GM12878 (cell line): ENCODE results near the gene FMN2. TPM values are rescaled to one million over a fixed set of nuclear protein-coding genes. Genes with fewer than 3 reads are reported as not detected.

Experiments used
- ATAC-seq: fragments of 200-7000 bp; cut with Tn5 transposase; 3 replicates; pipeline ENCODE4 v1.9.1; 2020; ENCODE audit warnings: mild to moderate bottlenecking, moderate library complexity
- BruUV-seq: library from RNA; stranded (reverse); fragments of 400-500 nt; replicated peaks from 2 replicates; lab custom pipeline; 2021; lab: Mats Ljungman, UMichigan
- CTCF ChIA-PET: fragments of 300-600 bp; sonication (Branson Sonifier 250); formaldehyde crosslinking; extraction: SDS; loops from one replicate; lab custom pipeline; 2021; ENCODE audit warnings: inconsistent platforms; lab: Yijun Ruan, JAX
- POLR2A ChIA-PET: fragments of 350-600 bp; formaldehyde crosslinking; extraction: SDS; loops from one replicate; lab custom pipeline; 2021; ENCODE audit warnings: inconsistent platforms; lab: Charles Lee
- RAD21 ChIA-PET: fragments of 300-600 bp; sonication (Branson Sonifier 250); formaldehyde crosslinking; loops from one replicate; lab custom pipeline; 2023; ENCODE audit warnings: antibody characterized with exemption; ENCODE audit not compliant: unreplicated experiment; lab: Charles Lee
- SMC1A ChIA-PET: fragments of 300-600 bp; sonication (Branson Sonifier 250); formaldehyde crosslinking; loops from one replicate; lab custom pipeline; 2023; ENCODE audit not compliant: unreplicated experiment, uncharacterized antibody; lab: Charles Lee
- DNase-seq: peaks from one replicate; pipeline ENCODE4 v3.0.0-alpha.2; 2011; ENCODE audit warnings: low read depth, low spot score
- FAIRE-seq: peaks from 3 replicates; lab custom pipeline; 2011; peaks lifted over from hg19 to GRCh38; lab: Jason Lieb, UNC
- H2AFZ ChIP-seq: 2 replicates; pipeline ENCODE4 v1.6.0; 2011; ENCODE audit warnings: low read depth, low read length, control low read depth; ENCODE audit not compliant: control insufficient read depth
- H3K27ac ChIP-seq: 2 replicates; pipeline ENCODE4 v1.5.1; 2011; ENCODE audit warnings: control low read depth; ENCODE audit not compliant: control insufficient read depth, insufficient read depth
- H3K27me3 ChIP-seq, 2 experiments: replicated peaks in 1 of 2; 2 replicates each; pipeline versions ENCODE4 v1.6.0 to v1.6.1; 2011; ENCODE audit warnings: low read length in 1 of 2; ENCODE audit not compliant: control insufficient read depth in 2 of 2, insufficient read depth in 2 of 2
- H3K36me3 ChIP-seq, 2 experiments: 2 replicates each; pipeline ENCODE4 v1.5.1; 2011; ENCODE audit warnings: low read length in 1 of 2; ENCODE audit not compliant: control insufficient read depth in 2 of 2, insufficient read depth in 2 of 2
- H3K4me1 ChIP-seq: 2 replicates; pipeline ENCODE4 v1.6.1; 2011; ENCODE audit warnings: mild to moderate bottlenecking, low read length, moderate library complexity, mixed read lengths; ENCODE audit not compliant: control insufficient read depth, insufficient read depth
- H3K4me2 ChIP-seq: 2 replicates; pipeline ENCODE4 v1.6.0; 2011; ENCODE audit warnings: control low read depth; ENCODE audit not compliant: control insufficient read depth, insufficient read depth
- H3K4me3 ChIP-seq: fragments of 200-600 bp; sonication (generic); 2 replicates; pipeline ENCODE4 v1.5.1; 2016
- H3K79me2 ChIP-seq: 2 replicates; pipeline ENCODE4 v1.6.0; 2011; ENCODE audit warnings: low read length; ENCODE audit not compliant: control insufficient read depth, insufficient read depth
- H3K9ac ChIP-seq: 2 replicates; pipeline ENCODE4 v1.8.0; 2011; ENCODE audit warnings: low read length, control low read depth, mixed read lengths; ENCODE audit not compliant: control insufficient read depth, insufficient read depth
- H3K9me3 ChIP-seq: replicated peaks from 3 replicates; pipeline ENCODE4 v1.5.1; 2011; ENCODE audit warnings: mild to moderate bottlenecking, low read length; ENCODE audit not compliant: control insufficient read depth, insufficient read depth
- H4K20me1 ChIP-seq: 2 replicates; pipeline ENCODE4 v1.6.0; 2011; ENCODE audit not compliant: control insufficient read depth, insufficient read depth
- ASH2L ChIP-seq: fragments of 300-600, 200-600 bp; sonication (generic); IDR thresholded peaks from 2 replicates; pipeline ENCODE4 v1.6.1; 2017; ENCODE audit warnings: low read depth, mild to moderate bottlenecking, borderline replicate concordance
- BACH1 ChIP-seq: fragments of 450-650 bp; IDR thresholded peaks from 2 replicates; pipeline ENCODE4 v1.6.1; 2017; ENCODE audit warnings: mild to moderate bottlenecking, borderline replicate concordance
- CHD2 ChIP-seq: IDR thresholded peaks from 2 replicates; pipeline ENCODE4 v1.6.1; 2011; ENCODE audit warnings: low read depth, low read length, improper control_type of control experiment, borderline replicate concordance
- GABPA ChIP-seq: IDR thresholded peaks from 2 replicates; pipeline ENCODE4 v1.6.1; 2014; ENCODE audit warnings: antibody characterized with exemption, low read depth, mild to moderate bottlenecking, inconsistent platforms
- HDGF ChIP-seq: fragments of 450-650 bp; IDR thresholded peaks from 2 replicates; pipeline ENCODE4 v1.6.1; 2016; ENCODE audit warnings: antibody characterized with exemption
- KLF5 ChIP-seq: fragments of 450-650 bp; IDR thresholded peaks from 2 replicates; pipeline ENCODE4 v1.6.1; 2014; ENCODE audit warnings: mild to moderate bottlenecking; ENCODE audit not compliant: partially characterized antibody
- MTA2 ChIP-seq: fragments of 450-650 bp; IDR thresholded peaks from 2 replicates; pipeline ENCODE4 v1.6.1; 2016; ENCODE audit warnings: low read depth, mild to moderate bottlenecking, moderate library complexity
- MXI1 ChIP-seq: fragments of 150-350 bp; IDR thresholded peaks from 2 replicates; pipeline ENCODE4 v1.6.1; 2011; ENCODE audit warnings: low read depth, mild to moderate bottlenecking, inconsistent platforms, low read length, improper control_type of control experiment
- NFYA ChIP-seq: IDR thresholded peaks from 2 replicates; pipeline ENCODE4 v1.6.1; 2011; ENCODE audit warnings: low read depth, mild to moderate bottlenecking, low read length, improper control_type of control experiment, borderline replicate concordance
- NR2C2 ChIP-seq: IDR thresholded peaks from 2 replicates; pipeline ENCODE4 v1.6.1; 2011; ENCODE audit warnings: borderline replicate concordance, low read depth; ENCODE audit not compliant: control insufficient read depth, insufficient read length
- POLR2AphosphoS5 ChIP-seq: IDR thresholded peaks from 2 replicates; pipeline ENCODE4 v1.6.1; 2011; ENCODE audit warnings: mild to moderate bottlenecking, low read length, inconsistent platforms
- SIX5 ChIP-seq: IDR thresholded peaks from 2 replicates; pipeline ENCODE4 v1.6.1; 2011; ENCODE audit warnings: mild to moderate bottlenecking, low read depth, low read length, moderate library complexity; ENCODE audit not compliant: severe bottlenecking
- SRF ChIP-seq, 2 experiments: IDR thresholded peaks; 2 replicates each; pipeline ENCODE4 v1.6.1; 2011; ENCODE audit warnings: low read depth in 2 of 2, low read length in 2 of 2, mild to moderate bottlenecking in 1 of 2, moderate library complexity in 1 of 2
- STAT1 ChIP-seq: fragments of 450-650 bp; conservative IDR thresholded peaks from 2 replicates; pipeline ENCODE4 v1.6.1; 2014; ENCODE audit warnings: antibody characterized with exemption, mild to moderate bottlenecking
- YBX1 ChIP-seq: fragments of 450-650 bp; IDR thresholded peaks from 2 replicates; pipeline ENCODE4 v1.6.1; 2016; ENCODE audit warnings: antibody characterized with exemption
- ZNF622 ChIP-seq: fragments of 450-650 bp; IDR thresholded peaks from 2 replicates; pipeline ENCODE4 v1.6.1; 2017; ENCODE audit warnings: mild to moderate bottlenecking, inconsistent platforms
- WGBS: methylation state at CpG from one replicate; pipeline ENCODE4 v1.1.6; 2016; ENCODE audit warnings: low lambda C conversion rate; ENCODE audit not compliant: insufficient replicate concordance, insufficient coverage; ENCODE audit errors: missing lambda C conversion rate; 5-methylcytosine and 5-hydroxymethylcytosine counted together
- in situ Hi-C: fragments of 300-500 bp; cut with MboI; formaldehyde crosslinking; loops from 9 replicates; pipeline ENCODE4 v1.14.3; 2018; ENCODE audit warnings: mixed read lengths
- intact Hi-C: fragments of 100-400 bp; cut with micrococcal nuclease; formaldehyde crosslinking; loops from one replicate; pipeline ENCODE4 v1.14.2; 2022; ENCODE audit not compliant: unreplicated experiment
- polyA plus RNA-seq, 11 experiments: library from polyadenylated mRNA; depleted of rRNA in 4 of 11; unstranded in 6 of 11; stranded (reverse) in 5 of 11; fragments of >200 nt; fragmentation: Nextera tagmentation in 4 of 11; fragmentation: Illumina TruSeq in 1 of 11; extraction: Ambion mirVana in 4 of 11; extraction: Trizol in 1 of 11; gene quantifications; 1 replicate in 1 of 11; 2 replicates in 10 of 11; pipeline versions ENCODE4 v1.2.1 to v1.2.3, GENCODE V29; 2011 to 2016; ENCODE audit warnings: inconsistent platforms in 2 of 11, missing spikeins in 2 of 11, low read depth in 1 of 11
- total RNA-seq, 4 experiments: library from RNA; depleted of rRNA in 3 of 4; stranded (reverse); fragments of >200 nt in 3 of 4; fragmentation: Illumina TruSeq in 1 of 4; extraction: Trizol in 1 of 4; gene quantifications; 2 replicates each; pipeline versions ENCODE4 v1.2.1 to v1.2.3, GENCODE V29; 2013 to 2021

FMN2 gene
- total and polyA plus RNA-seq, 10 of the 15 experiments (the other 5 are each of a cell fraction or from before 2014, with no cell fraction given): 0.60 TPM; not detected in 9

DNA sequence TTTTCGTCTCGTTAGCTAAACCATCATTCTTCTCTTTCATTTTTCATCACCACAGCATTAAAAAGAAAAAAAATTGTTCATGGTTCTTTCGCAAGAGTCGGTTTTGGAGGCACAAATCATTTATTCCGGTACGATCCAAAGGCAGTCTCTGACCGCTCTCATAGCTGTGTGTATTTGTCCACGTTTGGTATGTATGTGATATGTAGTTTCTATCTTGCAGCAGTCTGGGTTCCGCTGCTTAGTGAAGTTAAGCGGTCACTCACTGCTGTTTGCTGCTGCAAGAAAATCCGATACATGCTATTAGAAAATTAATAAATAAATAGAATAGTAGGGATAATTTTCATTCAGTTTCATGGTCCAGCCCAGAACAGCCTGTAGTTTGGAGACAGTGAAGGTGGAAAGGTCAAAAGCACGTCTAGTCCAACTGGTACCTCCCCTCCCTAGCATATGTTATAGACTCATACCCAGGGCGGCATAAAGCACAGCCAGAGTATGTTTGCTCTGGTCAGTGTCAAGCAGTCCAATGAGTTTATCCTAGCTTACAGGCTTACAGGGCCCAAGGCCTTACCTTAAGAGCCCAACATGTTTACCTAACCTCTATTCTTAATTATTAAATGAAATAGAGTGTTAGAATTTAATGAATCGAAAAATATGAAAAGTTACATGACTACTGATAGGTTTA lies 2.5 kb downstream of the FMN2 start:
- RAD21 ChIA-PET: no interaction called here
- no peak for TF ChIP-seq GABPA
- no peak for TF ChIP-seq POLR2AphosphoS5
- POLR2A ChIA-PET: interaction anchor here (0.5 kb wide), 1 partner anchor 43 kb away, joined by 8 read pairs; no protein-coding TSS in a partner anchor
- FAIRE-seq: no peak
- 54% methylated on average over 14 of the region's 14 CpGs for WGBS
- H3K4me1 ChIP-seq: no peaks in the 10 kb centered on the region
- no peaks in the 10 kb centered on the region; a peak in 1 of 4 replicates for H3K27me3 ChIP-seq
- no peaks in the 10 kb centered on the region for H4K20me1 ChIP-seq
- no peak overlapping the region for H3K27ac ChIP-seq
- H3K9me3 ChIP-seq: no peaks in the 10 kb centered on the region
- no peak overlapping the region for H3K4me2 ChIP-seq
- no peak overlapping the region for H3K9ac ChIP-seq
- H3K79me2 ChIP-seq: no peaks in the 10 kb centered on the region
- intact Hi-C loops (no loop called here), in situ Hi-C loops (no loop called here)
- BruUV-seq: no TSS peak
- ATAC-seq: no peak
- H3K4me3 ChIP-seq: no peak overlapping the region
- H2AFZ ChIP-seq: no peak overlapping the region
- DNase-seq: no peak
- CTCF ChIA-PET: no interaction called here
- no peaks in the 10 kb centered on the region for H3K36me3 ChIP-seq
- SMC1A ChIA-PET: no interaction called here

DNA sequence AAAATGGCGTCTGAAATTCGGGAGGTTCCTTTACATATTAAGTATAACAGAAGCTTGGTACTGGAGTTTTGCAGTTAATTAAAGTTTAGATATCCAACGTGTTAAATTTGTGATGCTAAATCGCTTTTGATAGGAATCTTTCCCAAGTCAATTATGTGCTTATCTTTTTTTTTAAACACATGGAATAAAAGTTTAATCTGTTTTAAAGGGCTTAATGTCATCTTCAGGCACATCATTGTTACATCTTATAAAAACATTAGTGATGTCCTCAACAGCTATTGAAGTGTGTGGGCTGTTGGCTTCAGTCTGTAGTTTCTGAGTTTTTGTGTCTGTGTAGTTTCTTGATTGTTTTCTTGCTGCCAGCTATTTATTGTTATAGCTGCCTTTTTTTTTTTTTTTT lies 5.3 kb downstream of the FMN2 start:
- Histone ChIP-seq H3K27ac (no peak overlapping the region), H3K79me2 (no peaks in the 10 kb centered on the region), H4K20me1 (no peaks in the 10 kb centered on the region), H3K27me3 (no peaks in the 10 kb centered on the region; a peak in 1 of 4 replicates), H3K9me3 (no peaks in the 10 kb centered on the region), H3K4me3 (no peak overlapping the region), H3K9ac (no peak overlapping the region), H3K4me2 (no peak overlapping the region), H3K4me1 (no peaks in the 10 kb centered on the region), H2AFZ (no peak overlapping the region), H3K36me3 (no peaks in the 10 kb centered on the region)
- WGBS: 18% methylated on average over 4 of the region's 4 CpGs
- in situ Hi-C loops (no loop called here), intact Hi-C loops (no loop called here)
- ChIA-PET RAD21 (no interaction called here), SMC1A (no interaction called here), POLR2A (no interaction called here), CTCF (no interaction called here)
- ATAC-seq (no peak), DNase-seq (no peak), FAIRE-seq (no peak)
- no TSS peak for BruUV-seq
- no peak for TF ChIP-seq YBX1
- no peak for TF ChIP-seq ZNF622
- no peak for TF ChIP-seq MTA2
- no peak for TF ChIP-seq BACH1
- no peak for TF ChIP-seq STAT1
- TF ChIP-seq KLF5: no peak
- TF ChIP-seq MXI1: no peak
- TF ChIP-seq SIX5: no peak
- no peak for TF ChIP-seq NFYA
- TF ChIP-seq CHD2: no peak
- TF ChIP-seq ASH2L: no peak
- TF ChIP-seq SRF (IDR thresholded peaks at IDR 0.05; ENCODE audit: low read depth in 2 of 2, low read length in 2 of 2): no peak
- TF ChIP-seq NR2C2: no peak
- no peak for TF ChIP-seq HDGF
